Activated CD8-positive, alpha-beta T cell treated with anti-CD3 and anti-CD28 coated beads for 36 hours (primary cell): Measurements from ENCODE around the gene ACE. TPM values are rescaled to one million over a fixed set of nuclear protein-coding genes. Genes with fewer than 3 reads are reported as not detected.

Experiments used
- ATAC-seq: fragments of 200-7000 bp; cut with Tn5 transposase; one replicate; pipeline ENCODE4 v1.10.0; 2021; ENCODE audit warnings: mild to moderate bottlenecking, moderate library complexity
- CTCF ChIA-PET: fragments of 350-600 bp; sonication (Branson Sonifier 250); formaldehyde crosslinking; loops from one replicate; lab custom pipeline; 2021; ENCODE audit warnings: antibody characterized with exemption; lab: Charles Lee
- POLR2A ChIA-PET: fragments of 350-600 bp; sonication (Branson Sonifier 250); formaldehyde crosslinking; loops from one replicate; lab custom pipeline; 2021; ENCODE audit warnings: antibody characterized with exemption; lab: Charles Lee
- DNase-seq: peaks from one replicate; pipeline ENCODE4 v3.0.0-alpha.2; 2020
- H3K27ac Mint-ChIP-seq: one replicate; pipeline ENCODE4 v1.8.0; 2021; ENCODE audit warnings: mild to moderate bottlenecking, mixed read lengths
- H3K27me3 Mint-ChIP-seq: one replicate; pipeline ENCODE4 v1.8.0; 2021; ENCODE audit warnings: mixed read lengths
- H3K36me3 Mint-ChIP-seq: one replicate; pipeline ENCODE4 v1.8.0; 2021; ENCODE audit warnings: low read depth, mixed read lengths
- H3K4me1 Mint-ChIP-seq: one replicate; pipeline ENCODE4 v1.8.0; 2021; ENCODE audit warnings: low read depth, mixed read lengths
- H3K4me3 Mint-ChIP-seq: one replicate; pipeline ENCODE4 v1.8.0; 2021; ENCODE audit warnings: mild to moderate bottlenecking, moderate library complexity, mixed read lengths
- H3K9me3 Mint-ChIP-seq: one replicate; pipeline ENCODE4 v1.8.0; 2021; ENCODE audit warnings: mixed read lengths
- CTCF ChIP-seq: fragments of 200-600 bp; IDR thresholded peaks from one replicate; pipeline ENCODE4 v1.8.0; 2022; ENCODE audit warnings: antibody characterized with exemption, mild to moderate bottlenecking
- intact Hi-C: fragments of 100-400 bp; cut with micrococcal nuclease; formaldehyde crosslinking; loops from one replicate; pipeline ENCODE4 v1.10.0; 2022
- total RNA-seq, 2 experiments: library from RNA; stranded (reverse); gene quantifications; one replicate each; pipeline ENCODE4 v1.2.3, GENCODE V29; 2021

The ACE gene
- total RNA-seq, 2 experiments from 2014 or later, result 0.36 to 0.51 TPM

- DNase-seq (no peak), ATAC-seq (no peak)
- H3K27ac Mint-ChIP-seq, result no peak overlapping the region
- no peaks in the 10 kb centered on the region for H3K4me1 Mint-ChIP-seq
- H3K9me3 Mint-ChIP-seq, result no peaks in the 10 kb centered on the region
- ChIA-PET CTCF (interaction anchor here (1.2 to 1.7 kb wide), 2 partner anchors 17 to 118 kb away, joined by 3 to 4 read pairs; no protein-coding TSS in a partner anchor), POLR2A (interaction anchor here (0.7 to 1.2 kb wide), 3 partner anchors 9 to 16 kb away, joined by 3 read pairs; no protein-coding TSS in a partner anchor)
- H3K27me3 Mint-ChIP-seq, result peaks cover 12% of the 10 kb centered on the region
- TF ChIP-seq CTCF, result no peak
- no peak overlapping the region for H3K4me3 Mint-ChIP-seq
- intact Hi-C loops, result no loop called here
- no peaks in the 10 kb centered on the region for H3K36me3 Mint-ChIP-seq
These were observed 67.1 kb downstream of the ACE start for GRCh38 chr17:63543822-63544420.

- no peak overlapping the region for H3K27ac Mint-ChIP-seq
- ChIA-PET POLR2A (interaction anchor here (0.7 to 1.2 kb wide), 2 partner anchors 10 kb away, joined by 3 read pairs; no protein-coding TSS in a partner anchor), CTCF (interaction anchor here (1.2 to 1.7 kb wide), 3 partner anchors 18 to 119 kb away, joined by 3 to 5 read pairs (median 4); no protein-coding TSS in a partner anchor)
- no peak for DNase-seq
- TF ChIP-seq CTCF, result no peak
- H3K36me3 Mint-ChIP-seq, result no peaks in the 10 kb centered on the region
- no peak for ATAC-seq
- no peak overlapping the region for H3K4me3 Mint-ChIP-seq
- H3K27me3 Mint-ChIP-seq, result peaks cover 5% of the 10 kb centered on the region
- intact Hi-C loops, result no loop called here
- H3K9me3 Mint-ChIP-seq, result no peaks in the 10 kb centered on the region
- no peaks in the 10 kb centered on the region for H3K4me1 Mint-ChIP-seq
These were observed 67.8 kb downstream of the ACE start for GRCh38 chr17:63544467-63545301.

GRCh38 chr17:63546308-63547082 is 69.6 kb downstream of the ACE start:
- intact Hi-C loops, result no loop called here
- CTCF ChIA-PET, result interaction anchor here (1.0 kb wide), 1 partner anchor 22 kb away, joined by 4 read pairs; no protein-coding TSS in a partner anchor
- Mint-ChIP-seq H3K4me1 (peaks cover 3% of the 10 kb centered on the region), H3K4me3 (no peak overlapping the region), H3K36me3 (peaks cover 3% of the 10 kb centered on the region), H3K27me3 (no peaks in the 10 kb centered on the region), H3K9me3 (no peaks in the 10 kb centered on the region), H3K27ac (no peak overlapping the region)
- ATAC-seq, result no peak
- TF ChIP-seq CTCF, result no peak
- no peak for DNase-seq
- POLR2A ChIA-PET, result no interaction called here

- ATAC-seq, result no peak
- no peaks in the 10 kb centered on the region for H3K9me3 Mint-ChIP-seq
- no peak overlapping the region for H3K27ac Mint-ChIP-seq
- no peaks in the 10 kb centered on the region for H3K27me3 Mint-ChIP-seq
- ChIA-PET POLR2A (no interaction called here), CTCF (interaction anchor here (1.4 kb wide), 1 partner anchor 163 kb away, joined by 3 read pairs; no protein-coding TSS in a partner anchor)
- no peak overlapping the region for H3K4me3 Mint-ChIP-seq
- intact Hi-C loops, result no loop called here
- no peak for TF ChIP-seq CTCF
- DNase-seq, result no peak
- H3K4me1 Mint-ChIP-seq, result peaks cover 6% of the 10 kb centered on the region
- peaks cover 7% of the 10 kb centered on the region for H3K36me3 Mint-ChIP-seq
These were observed 70.2 kb downstream of the ACE start for GRCh38 chr17:63547083-63547523.

Other genes with a start within 250 kb of the ACE start
- gene CYB561, start 30.8 kb upstream of the ACE start, total RNA-seq, result 1 to 10 TPM; 1.5 to 2.2 TPM
- gene KCNH6, start 46.3 kb downstream of the ACE start, total RNA-seq, result not detected
- gene DCAF7, start 73.4 kb downstream of the ACE start, total RNA-seq, result 100 to 1,000 TPM; 104 to 105 TPM
- gene TACO1, start 123.8 kb downstream of the ACE start, total RNA-seq, result 10 to 100 TPM; 27.0 to 30.4 TPM
- 10 to 100 TPM; 20.6 to 22.5 TPM for gene MAP3K3, start 145.4 kb downstream of the ACE start, total RNA-seq
- 100 to 1,000 TPM; 143 to 145 TPM for gene LIMD2, start 223.1 kb downstream of the ACE start, total RNA-seq